AML-193 (cell line): ENCODE results near the gene MLN.

Experiments used
- DNase-seq, 2 experiments: peaks; one replicate each; lab custom pipeline; 2025; lab: John Stamatoyannopoulos, UW

MLN gene

GRCh38 chr6:33752646-33753015, 51.2 kb downstream of the MLN start:
- no peak for DNase-seq

- DNase-seq, result no peak
Observed at GRCh38 chr6:33751771-33752645, 51.8 kb downstream of the MLN start.

GRCh38 chr6:33750244-33750991, 53.4 kb downstream of the MLN start:
- no peak for DNase-seq

GRCh38 chr6:33749401-33749800, 54.4 kb downstream of the MLN start:
- DNase-seq, result no peak

GRCh38 chr6:33748841-33749240, 55.0 kb downstream of the MLN start:
- no peak for DNase-seq

GRCh38 chr6:33747823-33748222, 56.0 kb downstream of the MLN start:
- DNase-seq, result no peak

- no peak for DNase-seq
Observed at GRCh38 chr6:33746651-33747100, 57.1 kb downstream of the MLN start, which contains the start of gene IP6K3. Gene IP6K3 (minus strand): TSS chr6:33746905. CDS start chr6:33735476, 11,429 bp downstream.

- no peak for DNase-seq
Observed at GRCh38 chr6:33746036-33746600, 57.7 kb downstream of the MLN start.

GRCh38 chr6:33745548-33745947, 58.3 kb downstream of the MLN start:
- DNase-seq, result no peak

GRCh38 chr6:33744895-33745546, 58.8 kb downstream of the MLN start:
- no peak for DNase-seq
